C4-2B (cell line): ENCODE measurements around the gene TECPR2.

Source experiments
- H3K27ac ChIP-seq: fragments of 450-650 bp; 2 replicates; pipeline ENCODE4 v1.5.1; 2017
- CTCF ChIP-seq: fragments of 450-650 bp; conservative IDR thresholded peaks from 2 replicates; pipeline ENCODE4 v1.5.1; 2017; ENCODE audit warnings: mild to moderate bottlenecking
- ZFX ChIP-seq: fragments of 450-650 bp; IDR thresholded peaks from 2 replicates; pipeline ENCODE4 v1.6.1; 2017

The TECPR2 gene

GRCh38 chr14:102481371-102481770 is 118.6 kb downstream of the TECPR2 start:
- TF ChIP-seq CTCF (no peak), ZFX (no peak)
- peak overlapping the region; percentile 68 for H3K27ac ChIP-seq

DNA sequence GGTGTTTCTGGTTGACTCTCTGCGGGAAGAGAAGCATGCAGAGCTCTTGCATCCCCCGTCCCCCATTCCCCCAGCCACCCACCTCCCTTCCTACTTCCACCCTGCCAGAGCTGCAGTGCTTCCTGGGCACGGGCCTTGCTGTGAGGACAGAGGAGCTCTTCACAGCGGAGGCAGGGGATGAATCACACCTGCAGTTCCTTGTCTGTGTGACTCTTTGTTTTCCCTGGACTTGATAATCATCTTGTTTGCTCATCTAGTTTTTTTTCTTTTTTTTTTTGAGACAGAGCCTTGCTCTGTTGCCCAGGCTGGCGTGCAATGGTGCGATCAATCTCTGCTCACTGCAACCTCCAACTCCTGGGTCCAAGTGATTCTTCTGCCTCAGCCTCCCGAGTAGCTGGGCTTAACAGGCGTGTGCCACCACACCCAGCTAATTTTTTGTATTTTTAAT is 119.1 kb downstream of the TECPR2 start:
- TF ChIP-seq ZFX (no peak), CTCF (no peak)
- H3K27ac ChIP-seq, result peak overlapping the region; percentile 68

GRCh38 chr14:102484316-102484715 is 121.6 kb downstream of the TECPR2 start:
- TF ChIP-seq CTCF (no peak), ZFX (no peak)
- H3K27ac ChIP-seq, result no peak overlapping the region

DNA sequence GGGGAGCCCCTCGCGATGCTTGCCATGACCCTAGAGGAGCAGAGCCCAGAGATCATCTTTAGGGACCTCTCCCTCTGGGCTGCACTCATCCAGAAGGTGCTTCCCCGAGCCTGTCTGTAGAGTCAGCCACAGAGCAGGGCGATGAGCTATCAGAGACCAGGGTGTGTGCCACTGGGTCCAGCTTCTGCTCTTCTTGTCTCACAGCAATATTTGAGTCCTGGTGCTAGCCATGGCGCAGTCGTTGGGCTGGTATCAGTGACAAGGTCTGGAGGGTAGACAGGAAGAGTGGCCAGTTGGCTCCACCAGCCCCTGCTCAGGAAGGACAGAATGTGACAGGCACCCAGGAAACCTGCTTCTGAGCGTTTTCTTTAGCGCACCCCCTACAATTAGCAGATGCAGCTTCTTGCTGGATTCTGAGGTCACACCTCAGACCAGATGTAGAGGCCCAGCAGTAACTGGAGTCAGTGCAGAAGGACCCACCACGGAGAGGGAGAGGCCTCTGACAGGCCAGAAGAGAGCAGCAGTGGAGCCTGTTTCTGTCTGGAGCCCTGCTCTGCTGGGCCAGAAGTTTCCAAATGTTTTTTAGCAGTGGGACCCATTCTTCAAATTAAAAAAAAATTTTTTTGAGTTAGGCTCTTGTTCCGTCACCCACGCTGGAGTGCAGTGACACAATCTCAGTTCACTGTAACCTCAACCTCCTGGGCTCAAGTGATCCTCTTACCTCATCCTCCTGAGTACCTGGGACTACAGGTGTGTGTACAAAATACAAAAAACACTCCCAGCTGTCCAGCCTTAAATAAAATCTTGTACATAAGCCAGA is 123.2 kb downstream of the TECPR2 start:
- no peak for TF ChIP-seq CTCF
- no peak for TF ChIP-seq ZFX
- H3K27ac ChIP-seq, result no peak overlapping the region

GRCh38 chr14:102486513-102487203 is 123.9 kb downstream of the TECPR2 start:
- TF ChIP-seq ZFX, result no peak
- no peak for TF ChIP-seq CTCF
- no peak overlapping the region for H3K27ac ChIP-seq

- TF ChIP-seq CTCF (no peak), ZFX (no peak)
- no peak overlapping the region for H3K27ac ChIP-seq
Observed at GRCh38 chr14:102487204-102487577, 124.5 kb downstream of the TECPR2 start.

- TF ChIP-seq CTCF (no peak), ZFX (no peak)
- no peak overlapping the region for H3K27ac ChIP-seq
Observed at GRCh38 chr14:102490456-102490855, 127.7 kb downstream of the TECPR2 start.
